22Rv1 (cell line): Measurements from ENCODE around the gene STRADB.
A peak's percentile ranks its signal among the peaks of the same experiment; 100 is the strongest.

Experiments
- CTCF ChIP-seq: fragments of 450-650 bp; IDR thresholded peaks from 2 replicates; pipeline ENCODE4 v1.5.1; 2017; ENCODE audit warnings: mild to moderate bottlenecking
- ZFX ChIP-seq: fragments of 450-650 bp; IDR thresholded peaks from 2 replicates; pipeline ENCODE4 v1.6.1; 2017; ENCODE audit warnings: antibody characterized with exemption, borderline replicate concordance

GRCh38 chr2:201419057-201419635 is 32.4 kb upstream of the STRADB start:
- TF ChIP-seq CTCF (peak; percentile 28), ZFX (no peak)
